HG03460 (cell line): ENCODE data around the gene SPOP.
"Not testable (repeated sequence)": the region's sequence is repeated elsewhere in the genome, so short reads cannot be mapped to it uniquely, and the experiment has no call there.

ENCODE experiments used
- ATAC-seq: cut with Tn5 transposase; IDR thresholded peaks from one replicate; pipeline ENCODE4 v1.9.1; 2021; ENCODE audit not compliant: unreplicated experiment

Gene SPOP

DNA sequence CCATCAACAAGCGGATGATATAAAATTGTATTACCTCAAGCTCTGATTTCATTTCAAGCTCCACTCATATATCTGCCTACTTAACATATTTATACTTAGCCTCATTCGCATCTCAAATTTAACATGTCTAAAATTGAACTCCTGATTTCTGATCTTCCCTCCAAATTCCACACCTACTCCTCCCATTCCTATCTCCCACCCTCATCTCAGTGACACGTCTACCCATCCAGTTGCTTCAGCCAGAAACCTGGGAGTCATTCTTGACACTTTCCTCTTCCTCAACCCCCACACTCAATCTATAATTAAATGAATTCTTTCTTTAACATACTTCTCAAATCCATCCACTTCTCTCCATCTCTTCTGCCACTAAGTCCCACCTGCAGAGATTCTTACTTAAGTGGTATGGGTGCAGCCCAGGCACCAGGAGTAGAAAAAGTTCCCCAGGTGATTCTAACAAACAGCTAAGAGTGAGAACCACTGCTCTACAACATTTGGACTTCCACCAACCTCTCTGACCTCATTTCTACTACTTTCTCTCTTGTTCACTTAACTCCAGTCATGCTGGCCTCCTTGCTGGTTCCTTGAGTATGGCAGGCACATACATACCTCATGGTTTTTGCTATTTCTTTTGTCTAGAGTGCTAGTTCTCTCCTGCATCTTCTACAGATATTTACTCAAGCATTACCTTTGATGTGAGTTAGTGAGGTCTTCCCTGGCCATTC is 18.1 kb downstream of the SPOP start:
- ATAC-seq, result no peak

DNA sequence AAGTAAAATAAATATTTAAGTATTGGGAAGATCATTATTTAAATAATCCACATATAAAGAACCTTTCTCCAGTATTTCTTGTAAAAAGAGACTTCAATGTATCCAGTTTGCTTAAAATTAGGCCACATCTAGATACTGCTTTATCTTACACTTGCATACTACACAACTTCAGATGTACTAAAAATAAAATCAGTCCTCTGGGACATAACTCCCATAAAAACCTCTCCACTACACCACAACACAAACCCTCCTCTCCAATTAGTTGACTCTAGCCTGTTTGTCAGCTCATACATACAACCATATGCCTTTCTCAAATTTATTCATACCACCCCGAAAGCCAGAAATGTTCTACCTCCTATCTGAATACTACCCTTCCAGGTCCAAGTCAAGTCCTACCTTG is 21.6 kb downstream of the SPOP start:
- ATAC-seq, result no peak

DNA sequence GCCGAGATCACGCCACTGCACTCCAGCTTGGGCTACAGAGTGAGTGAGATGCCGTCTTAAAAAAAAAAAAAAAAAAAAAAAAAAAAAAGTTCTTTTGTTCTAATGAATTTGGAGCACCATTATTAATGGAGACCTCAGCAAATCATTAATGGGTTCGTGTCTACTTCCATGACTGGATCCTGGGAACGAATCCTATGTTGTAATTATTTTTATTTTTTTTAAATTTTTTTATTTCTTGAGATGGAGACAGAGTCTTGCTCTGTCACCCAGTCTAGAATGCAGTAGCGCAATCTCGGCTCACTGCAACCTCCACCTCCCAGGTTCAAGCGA is 30.7 kb downstream of the SPOP start:
- no peak for ATAC-seq

DNA sequence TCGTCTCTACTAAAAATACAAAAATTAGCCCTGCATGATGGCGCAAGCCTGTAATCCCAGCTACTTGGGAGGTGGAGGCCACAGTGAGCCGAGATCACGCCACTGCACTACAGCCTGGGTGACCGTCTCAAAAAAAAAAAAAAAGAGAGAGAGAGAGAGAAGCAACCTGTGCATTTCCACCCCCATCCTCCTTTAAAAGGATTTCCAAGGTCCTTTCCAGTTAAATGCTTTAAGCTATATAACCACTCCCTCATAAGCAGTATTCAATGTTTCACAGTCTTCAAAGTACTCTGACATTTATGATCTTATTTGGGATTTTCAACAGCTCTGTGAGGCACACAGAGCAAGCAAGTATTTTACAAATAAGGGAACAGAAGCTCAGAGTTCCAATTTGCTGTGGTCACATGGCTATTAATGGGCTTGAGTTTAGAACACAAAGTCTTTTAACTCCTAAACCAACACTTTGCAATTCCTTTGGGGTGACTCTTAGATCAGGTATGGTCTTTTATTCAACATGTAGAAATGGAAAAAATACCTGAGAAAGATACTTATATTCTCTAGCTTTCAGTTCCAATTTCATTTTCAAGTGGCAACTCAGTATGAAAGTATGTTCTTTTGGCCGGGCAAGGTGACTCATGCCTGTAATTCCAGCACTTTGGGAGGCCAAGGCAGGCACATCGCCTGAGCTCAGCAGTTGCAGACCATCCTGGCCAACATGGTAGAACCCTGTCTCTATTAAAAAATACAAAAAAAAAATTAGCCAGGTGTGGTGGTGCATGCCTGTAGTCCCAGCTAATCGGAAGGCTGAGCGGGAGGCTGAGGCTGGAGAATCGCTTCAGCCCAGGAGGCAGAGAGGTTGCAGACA is 31.3 kb downstream of the SPOP start:
- peak; percentile 68 for ATAC-seq

DNA sequence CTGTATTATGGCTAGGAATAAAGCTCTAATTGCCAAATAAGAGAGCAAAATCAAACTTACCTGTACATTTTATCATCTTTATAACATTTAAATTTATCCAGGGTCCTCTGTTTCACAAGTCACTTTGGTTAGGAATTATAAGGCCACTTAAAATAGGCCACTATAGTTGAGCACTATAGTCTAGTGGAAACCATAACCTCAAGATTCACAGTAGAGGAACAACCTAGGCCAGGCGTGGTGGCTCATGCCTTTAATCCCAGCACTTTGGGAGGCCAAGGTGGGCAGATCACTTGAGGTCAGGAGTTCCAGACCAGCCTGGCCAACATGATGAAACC is 31.9 kb downstream of the SPOP start:
- ATAC-seq, result not testable (repeated sequence)

DNA sequence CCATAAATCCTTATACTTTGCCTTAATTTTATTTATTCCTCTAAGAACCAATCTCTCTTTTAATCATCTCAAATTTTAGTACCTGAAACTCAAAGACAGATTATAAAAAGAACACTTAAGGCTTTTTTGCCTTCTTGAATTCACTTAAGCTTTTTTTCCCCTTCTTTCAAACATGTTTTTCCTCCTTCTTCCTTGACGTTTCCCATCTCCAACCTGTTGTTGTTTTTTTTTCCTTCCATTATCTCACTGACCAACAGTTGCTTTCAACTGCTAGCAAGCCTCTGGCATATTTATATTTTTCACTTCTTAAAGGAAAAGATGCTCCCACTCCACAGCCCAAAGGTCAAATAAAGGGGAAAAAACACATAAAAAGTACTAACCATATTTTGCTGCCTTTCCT is 32.2 kb downstream of the SPOP start:
- ATAC-seq, result no peak

DNA sequence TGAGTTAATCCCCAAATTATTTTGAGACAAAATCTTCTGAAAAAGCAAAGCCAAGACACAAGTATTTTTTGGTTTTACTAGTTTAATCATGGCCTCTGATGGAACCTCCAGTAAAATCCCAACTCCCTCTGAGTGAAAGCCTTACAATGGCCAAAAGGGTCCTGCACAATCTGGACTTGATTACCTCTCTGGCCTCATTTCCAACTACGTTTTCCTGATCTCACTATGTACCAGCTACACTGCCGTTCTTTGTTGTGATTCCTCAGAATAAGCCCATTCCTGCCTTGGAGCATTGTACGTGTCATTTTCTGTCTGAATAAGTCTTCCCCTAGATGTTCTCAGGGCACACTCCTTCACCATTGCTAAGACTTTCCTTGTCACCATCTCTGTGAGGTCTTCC is 37.3 kb downstream of the SPOP start:
- ATAC-seq, result no peak

DNA sequence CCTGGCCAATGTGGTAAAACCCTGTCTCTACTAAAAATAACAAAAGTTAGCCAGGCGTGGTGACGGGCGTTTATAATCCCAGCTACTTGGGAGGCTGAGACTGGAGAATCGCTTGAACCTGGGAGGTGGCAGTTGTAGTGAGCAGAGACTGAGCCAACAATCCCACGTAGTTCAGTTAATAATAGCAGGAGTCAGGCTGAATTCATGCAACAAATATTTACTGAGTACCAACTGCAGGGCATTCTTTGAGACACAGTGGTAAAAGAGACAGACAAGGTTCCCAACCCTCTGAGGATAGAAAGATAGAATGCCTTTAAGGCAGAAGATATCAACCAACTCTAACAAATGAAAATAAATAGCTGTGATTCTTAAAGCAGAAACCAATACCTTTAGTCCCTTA is 39.1 kb downstream of the SPOP start:
- ATAC-seq, result no peak

DNA sequence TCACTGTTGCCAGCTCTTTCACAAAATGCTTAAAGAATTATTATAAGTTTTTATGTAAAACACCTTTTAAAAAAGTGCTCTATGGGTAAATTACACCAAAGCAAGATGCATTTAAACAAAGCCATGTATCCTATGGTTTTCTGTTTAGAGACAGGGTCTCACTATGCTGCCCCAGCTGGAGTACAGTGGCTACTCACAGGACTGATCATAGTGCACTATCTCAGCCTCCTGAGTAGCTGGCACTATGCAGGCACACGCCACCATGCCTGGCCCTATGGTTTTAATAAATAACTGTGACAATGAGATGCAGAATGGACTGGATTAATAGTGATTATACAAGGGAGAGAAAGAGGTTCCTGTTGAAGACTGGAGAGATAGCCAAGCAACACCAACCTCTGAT is 40.2 kb downstream of the SPOP start:
- no peak for ATAC-seq

DNA sequence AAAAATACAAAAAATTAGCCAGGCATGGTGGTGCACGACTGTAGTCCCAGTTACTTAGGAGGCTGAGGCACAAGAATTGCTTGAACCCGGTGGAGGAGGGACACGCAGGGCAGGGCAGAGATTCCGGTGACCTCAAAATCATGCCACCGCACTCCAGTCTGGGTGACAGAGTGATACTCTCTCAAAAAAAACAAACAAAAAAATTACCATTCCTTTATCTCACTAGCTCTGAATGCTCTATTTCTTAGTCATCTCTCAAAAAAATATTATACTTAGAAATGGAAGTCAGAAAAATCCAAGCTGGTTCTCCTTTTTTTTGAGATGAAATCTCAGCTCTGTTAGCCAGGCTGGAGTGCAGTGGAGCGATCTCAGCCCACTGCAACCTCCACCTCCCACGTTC is 40.8 kb downstream of the SPOP start:
- ATAC-seq, result no peak

DNA sequence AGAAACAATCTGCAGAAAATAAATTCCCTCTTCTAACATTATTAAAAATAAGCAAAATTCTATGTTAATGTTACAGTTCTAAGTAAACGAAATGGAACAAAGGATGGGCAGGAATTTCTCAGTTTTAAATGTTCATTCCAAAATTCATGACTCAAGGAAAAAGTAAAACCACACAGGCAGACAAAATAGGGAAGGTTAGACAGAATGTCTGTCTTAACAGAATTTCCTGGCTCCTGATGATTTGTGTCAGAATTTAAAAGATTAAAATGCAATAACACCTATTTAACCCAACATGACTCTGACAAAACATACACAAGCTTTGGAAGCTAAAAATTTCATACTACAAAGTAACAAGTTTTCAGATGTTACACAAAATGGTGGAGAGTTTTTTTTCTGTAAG is 42.8 kb downstream of the SPOP start:
- no peak for ATAC-seq

DNA sequence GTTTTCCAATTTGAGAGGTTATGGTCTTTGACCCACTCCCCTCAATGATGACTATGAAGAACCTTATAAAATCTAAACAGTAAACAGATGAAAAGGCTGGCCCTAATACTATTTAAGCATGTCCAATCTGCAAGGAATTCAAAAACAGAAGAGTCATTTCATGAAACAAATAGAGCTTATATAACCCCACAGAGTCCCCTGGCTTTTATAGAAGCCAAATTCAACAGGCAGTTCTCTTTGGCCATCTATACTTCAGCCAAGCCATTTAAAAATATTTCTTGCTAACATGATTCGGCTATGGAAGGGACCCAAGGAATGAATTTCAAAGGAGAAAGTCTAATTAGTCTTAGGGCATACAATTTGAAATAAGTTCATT is 43.4 kb downstream of the SPOP start:
- ATAC-seq, result no peak

DNA sequence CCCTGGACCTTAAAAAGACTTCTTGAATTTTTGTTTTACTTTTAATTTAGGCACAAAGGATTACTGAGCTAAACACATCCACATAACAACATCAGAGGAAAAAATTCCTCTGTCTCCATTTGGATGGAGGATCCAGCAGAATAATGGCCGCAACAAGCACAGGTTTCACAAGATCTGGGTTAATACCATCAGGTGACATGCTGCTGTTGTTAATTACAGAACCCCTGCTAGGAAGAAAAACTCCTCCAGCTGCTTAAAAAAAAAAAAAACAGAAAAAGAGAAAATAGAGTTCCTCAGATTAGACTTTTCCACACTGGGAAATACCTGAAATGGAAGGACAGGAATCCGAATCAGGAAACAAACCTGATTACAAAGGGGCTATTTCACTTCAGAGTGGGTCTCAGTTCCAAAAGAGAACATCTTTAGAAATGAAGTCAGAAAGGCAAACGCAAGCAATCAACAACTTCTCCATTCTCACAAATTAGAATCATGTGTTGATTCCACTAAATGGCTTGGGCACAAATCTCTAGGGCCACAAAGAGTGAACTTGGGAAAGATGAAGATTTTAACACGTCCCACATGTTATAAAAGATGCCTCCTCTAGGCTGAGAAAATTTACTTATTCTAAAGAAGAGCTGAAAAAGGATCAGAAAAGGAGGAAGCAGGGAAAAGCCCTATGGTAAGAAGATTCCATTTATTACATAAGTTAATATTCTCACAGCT is 44.0 kb downstream of the SPOP start:
- no peak for ATAC-seq

DNA sequence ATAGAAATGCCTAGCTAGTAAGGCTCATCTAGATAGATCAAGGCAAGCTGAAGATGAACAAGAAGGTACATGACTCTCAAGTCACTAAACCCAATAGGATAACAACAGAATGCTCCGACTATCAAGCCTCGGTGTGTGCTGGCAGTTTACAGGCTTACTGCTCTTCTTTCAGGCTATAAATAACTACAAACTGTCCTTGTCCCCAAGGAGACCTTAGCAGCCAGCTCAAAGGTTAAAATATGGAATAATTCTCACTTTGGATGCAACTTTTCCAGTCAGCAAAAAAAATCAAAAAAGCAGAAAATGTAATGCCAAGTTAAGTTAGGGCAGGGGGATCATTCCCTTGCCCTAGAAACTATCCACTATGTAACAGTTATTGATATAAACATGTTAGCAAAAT is 44.6 kb downstream of the SPOP start:
- ATAC-seq, result no peak

DNA sequence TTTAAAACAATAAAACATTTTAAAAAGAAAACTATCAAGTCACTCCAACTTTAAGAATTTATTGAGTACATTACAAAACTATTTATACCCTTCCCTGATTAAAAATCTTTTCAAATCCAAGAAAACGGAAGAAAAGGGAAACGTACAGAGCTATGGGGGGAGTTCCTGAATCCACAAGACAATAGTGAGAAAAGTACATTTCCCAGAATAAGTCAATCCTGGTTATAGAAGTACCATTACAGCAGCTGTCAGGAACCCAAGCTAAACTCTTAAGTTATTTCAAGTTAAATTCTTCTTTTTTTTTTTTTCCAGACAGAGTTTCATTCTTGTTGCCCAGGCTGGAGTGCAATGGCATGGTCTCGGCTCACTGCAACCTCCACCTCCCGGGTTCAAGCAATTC is 45.7 kb downstream of the SPOP start:
- ATAC-seq, result no peak

DNA sequence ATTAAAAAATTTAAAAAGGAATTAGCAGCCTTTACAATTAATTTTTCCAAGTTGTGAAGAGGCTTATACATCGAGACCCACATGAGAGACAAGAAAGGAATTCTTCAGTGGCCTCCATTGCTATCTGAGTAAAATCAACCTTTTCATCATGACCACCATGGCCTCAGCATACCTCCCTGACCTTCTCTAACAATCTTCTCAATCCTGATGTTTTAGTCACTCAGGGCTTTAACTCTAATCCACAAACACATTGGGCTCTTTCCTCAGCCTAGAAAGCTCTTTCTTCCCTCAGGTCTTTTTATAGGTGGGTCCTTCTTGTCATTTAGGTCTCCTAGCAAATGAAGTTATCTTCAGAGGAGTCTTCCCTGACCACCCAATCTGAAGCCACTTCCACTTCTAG is 46.4 kb downstream of the SPOP start:
- ATAC-seq, result no peak

DNA sequence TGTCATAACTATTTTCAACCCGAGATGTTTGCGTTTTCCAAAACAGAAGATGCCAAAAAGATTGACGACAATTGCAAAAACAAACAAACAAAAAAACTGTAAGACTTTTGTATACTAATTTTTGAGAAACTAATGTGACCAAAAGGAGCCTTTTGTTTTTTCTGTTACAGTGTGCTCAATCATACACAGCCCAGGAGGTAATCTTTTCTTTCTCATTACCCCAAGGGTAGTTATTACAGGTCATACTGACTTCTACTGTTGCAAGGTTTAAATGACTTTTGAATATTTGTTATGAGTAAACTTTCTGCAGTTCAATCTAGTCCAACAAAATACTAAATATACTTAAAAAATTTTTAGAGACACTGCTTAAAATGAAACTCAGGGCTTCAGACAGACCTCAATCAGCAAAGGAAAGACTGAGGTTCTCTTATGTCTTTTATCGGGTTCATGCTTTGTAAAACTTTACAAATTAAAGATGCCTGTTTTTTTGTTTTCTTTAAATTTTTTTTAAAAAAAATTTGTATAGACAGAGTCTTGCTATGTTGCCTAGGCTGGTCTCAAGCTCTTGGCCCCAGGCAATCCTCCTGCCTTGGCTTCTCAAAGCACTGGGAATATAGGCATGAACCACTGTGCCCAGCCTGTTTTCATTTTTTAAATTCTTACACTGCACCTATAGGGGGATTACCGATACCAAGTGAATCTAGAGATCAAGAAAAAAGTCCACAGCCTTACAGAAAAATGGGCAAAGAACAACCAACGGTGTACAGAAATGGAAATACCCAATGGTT is 47.6 kb downstream of the SPOP start:
- no peak for ATAC-seq

DNA sequence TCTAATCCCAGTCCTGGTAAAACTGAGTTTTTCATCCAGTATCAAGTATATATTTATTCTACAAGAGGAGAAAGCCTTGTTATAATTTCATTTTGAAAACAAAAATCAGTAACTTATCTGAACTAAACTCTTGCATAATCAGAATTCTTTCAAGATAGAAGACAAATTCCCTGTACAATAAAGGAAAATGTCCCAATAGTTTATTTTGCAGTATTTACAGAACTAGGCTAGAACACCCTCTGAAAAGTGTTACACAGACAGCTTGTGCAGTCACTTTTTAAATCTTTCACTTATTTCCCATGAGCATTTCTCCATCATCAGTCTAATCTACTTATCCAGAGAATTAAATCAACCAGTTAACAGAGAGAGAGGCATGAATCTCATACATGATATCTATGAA is 48.5 kb downstream of the SPOP start:
- ATAC-seq, result no peak

DNA sequence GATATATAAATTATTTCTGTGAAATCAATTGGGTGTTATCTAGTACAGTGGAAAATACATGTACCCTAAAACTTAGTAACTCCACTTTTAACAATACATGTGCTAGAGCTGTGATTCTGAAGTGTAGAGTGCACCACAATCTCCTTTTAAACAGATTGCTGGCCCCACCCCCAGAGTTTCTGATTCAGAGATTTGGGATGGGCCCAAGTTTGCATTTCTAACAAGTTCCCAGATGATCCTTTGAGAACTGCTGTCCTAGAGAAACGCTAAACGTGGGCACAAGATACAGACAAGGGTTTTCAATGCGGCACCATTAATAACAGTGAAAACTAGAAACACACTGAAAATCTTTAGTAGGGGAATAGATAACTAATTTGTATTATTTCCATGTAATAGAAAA is 53.0 kb downstream of the SPOP start:
- no peak for ATAC-seq

DNA sequence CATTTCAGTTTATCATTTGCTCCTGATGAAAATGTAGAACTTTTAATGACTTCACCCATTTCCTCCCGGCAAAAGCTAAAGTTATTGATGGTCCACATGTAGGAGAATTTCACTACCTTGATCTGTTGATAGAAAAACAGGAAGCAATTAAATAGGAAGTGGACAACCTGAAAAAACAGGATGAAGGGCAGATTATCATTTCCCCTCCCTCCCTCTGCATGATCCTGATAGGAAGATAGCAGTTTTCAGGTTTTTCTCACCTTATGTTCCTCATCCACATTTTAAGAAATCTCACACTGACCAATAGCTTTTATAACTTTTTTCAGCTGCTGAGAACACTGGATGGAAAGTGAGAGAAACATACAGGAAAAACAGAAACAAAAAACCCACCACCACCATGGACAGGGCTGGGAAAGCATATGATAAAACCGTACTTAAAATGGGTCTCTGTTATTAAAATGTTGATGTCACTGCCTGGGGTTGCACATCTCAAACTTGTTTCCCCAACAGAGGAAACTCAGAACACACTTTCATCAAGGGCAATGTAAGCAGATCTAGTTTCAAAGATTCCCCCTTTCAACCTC is 55.9 kb downstream of the SPOP start:
- no peak for ATAC-seq

DNA sequence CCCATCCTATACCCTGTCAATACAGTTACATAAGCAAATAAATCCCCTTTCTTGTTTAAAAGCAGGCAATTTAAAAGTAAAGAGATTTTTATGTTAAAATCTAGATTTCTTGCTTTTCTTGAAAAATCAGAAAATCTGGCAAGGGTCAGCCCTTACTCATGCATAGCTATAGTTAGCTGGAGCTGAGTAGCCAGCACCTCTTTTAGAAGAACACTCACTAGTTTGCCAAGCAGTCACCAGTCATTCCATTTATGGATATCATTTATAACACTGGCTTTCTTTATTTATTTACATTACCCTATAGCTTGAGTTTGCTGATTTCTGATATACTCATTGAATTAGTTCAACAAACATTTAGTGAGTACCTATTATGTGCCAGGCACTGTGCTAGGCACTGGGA is 56.5 kb downstream of the SPOP start:
- no peak for ATAC-seq
